IMR-90 (cell line): Measurements from ENCODE around the gene ASB9. TPM values are rescaled to one million over a fixed set of nuclear protein-coding genes. Genes with fewer than 3 reads are reported as not detected.
"Not testable (repeated sequence)": the region's sequence is repeated elsewhere in the genome, so short reads cannot be mapped to it uniquely, and the experiment has no call there.

ENCODE experiments used
- ATAC-seq: fragments of 200-7000 bp; cut with Tn5 transposase; 2 replicates; pipeline ENCODE4 v1.9.1; 2020; ENCODE audit warnings: low read depth, mild to moderate bottlenecking, moderate library complexity
- BruUV-seq: library from RNA; stranded (reverse); fragments of 400-500 nt; replicated peaks from 2 replicates; lab custom pipeline; 2021; lab: Mats Ljungman, UMichigan
- CTCF ChIA-PET: fragments of 300-600 bp; formaldehyde crosslinking; extraction: SDS; loops from one replicate; lab custom pipeline; 2021; ENCODE audit warnings: antibody characterized with exemption; lab: Yijun Ruan, JAX
- POLR2A ChIA-PET: fragments of 300-600 bp; sonication (Branson Sonifier 250); formaldehyde crosslinking; loops from one replicate; lab custom pipeline; 2022; ENCODE audit warnings: antibody characterized with exemption; ENCODE audit not compliant: unreplicated experiment; lab: Charles Lee
- DNase-seq: peaks from one replicate; pipeline ENCODE4 v3.0.0; 2013
- H2AFZ ChIP-seq: replicated peaks from 2 replicates; pipeline ENCODE3; 2013; ENCODE audit warnings: low read length, mild to moderate bottlenecking; ENCODE audit not compliant: poor library complexity
- H2AK5ac ChIP-seq: 2 replicates; pipeline ENCODE4 v1.6.1; 2013; ENCODE audit warnings: low read depth, low read length, inconsistent platforms
- H2AK9ac ChIP-seq: replicated peaks from 2 replicates; pipeline ENCODE3; 2013; ENCODE audit warnings: mild to moderate bottlenecking, low read depth, low read length, moderate library complexity; ENCODE audit not compliant: poor library complexity
- H2BK120ac ChIP-seq: 2 replicates; pipeline ENCODE4 v1.6.1; 2013; ENCODE audit warnings: low read depth, low read length, inconsistent platforms
- H2BK15ac ChIP-seq: 3 replicates; pipeline ENCODE4 v1.6.1; 2013; ENCODE audit warnings: low read depth, low read length, inconsistent platforms
- H2BK20ac ChIP-seq: 2 replicates; pipeline ENCODE4 v1.6.1; 2013; ENCODE audit warnings: low read depth, mild to moderate bottlenecking, inconsistent platforms, low read length, moderate library complexity
- H2BK5ac ChIP-seq: 2 replicates; pipeline ENCODE4 v1.6.1; 2013; ENCODE audit warnings: mild to moderate bottlenecking, low read depth, low read length, inconsistent platforms; ENCODE audit not compliant: poor library complexity, severe bottlenecking
- H3K14ac ChIP-seq: replicated peaks from 2 replicates; pipeline ENCODE4 v1.6.1; 2013; ENCODE audit warnings: low read depth, low read length, inconsistent platforms
- H3K18ac ChIP-seq: 2 replicates; pipeline ENCODE4 v1.6.1; 2013; ENCODE audit warnings: low read depth, low read length, control low read depth
- H3K23ac ChIP-seq: 2 replicates; pipeline ENCODE4 v1.6.1; 2013; ENCODE audit warnings: low read depth, low read length, inconsistent platforms
- H3K27ac ChIP-seq: 2 replicates; pipeline ENCODE4 v1.5.1; 2013; ENCODE audit warnings: mild to moderate bottlenecking, control low read depth, low read length; ENCODE audit not compliant: insufficient read depth
- H3K27me3 ChIP-seq: 2 replicates; pipeline ENCODE4 v1.6.1; 2013; ENCODE audit warnings: low read length; ENCODE audit not compliant: control insufficient read depth, insufficient read depth
- H3K36me3 ChIP-seq: 2 replicates; pipeline ENCODE4 v1.6.1; 2013; ENCODE audit warnings: low read length, mixed read lengths; ENCODE audit not compliant: control insufficient read depth, insufficient read depth
- H3K4ac ChIP-seq: 2 replicates; pipeline ENCODE4 v1.6.1; 2013; ENCODE audit warnings: low read depth, low read length, inconsistent platforms
- H3K4me1 ChIP-seq: 2 replicates; pipeline ENCODE4 v1.6.1; 2013; ENCODE audit warnings: low read length, mixed read lengths; ENCODE audit not compliant: control insufficient read depth, insufficient read depth
- H3K4me2 ChIP-seq: 2 replicates; pipeline ENCODE4 v1.6.1; 2013; ENCODE audit warnings: low read depth, mild to moderate bottlenecking, control low read depth, low read length, moderate library complexity
- H3K4me3 ChIP-seq: 2 replicates; pipeline ENCODE4 v1.5.1; 2013; ENCODE audit warnings: low read depth, mild to moderate bottlenecking, control low read depth, low read length, moderate library complexity; ENCODE audit not compliant: insufficient read depth
- H3K56ac ChIP-seq: 2 replicates; pipeline ENCODE4 v1.6.1; 2013; ENCODE audit warnings: low read length, inconsistent platforms; ENCODE audit not compliant: insufficient read depth; ENCODE audit errors: extremely low read depth
- H3K79me1 ChIP-seq, 2 experiments: 2 replicates each; pipeline ENCODE4 v1.6.1; 2013; ENCODE audit warnings: low read length in 2 of 2, inconsistent platforms in 1 of 2, low read depth in 1 of 2
- H3K9ac ChIP-seq: 2 replicates; pipeline ENCODE4 v1.6.1; 2013; ENCODE audit warnings: low read depth, low read length, control low read depth
- H3K9me1 ChIP-seq: 2 replicates; pipeline ENCODE4 v1.6.1; 2013; ENCODE audit warnings: low read length, inconsistent platforms; ENCODE audit not compliant: insufficient read depth
- H3K9me3 ChIP-seq: 2 replicates; pipeline ENCODE4 v1.6.1; 2013; ENCODE audit warnings: low read length; ENCODE audit not compliant: control insufficient read depth, insufficient read depth
- H4K20me1 ChIP-seq: 2 replicates; pipeline ENCODE4 v1.6.1; 2013; ENCODE audit warnings: low read length, inconsistent platforms; ENCODE audit not compliant: insufficient read depth
- H4K5ac ChIP-seq: 2 replicates; pipeline ENCODE4 v1.6.1; 2013; ENCODE audit warnings: mild to moderate bottlenecking, low read depth, low read length, control low read depth
- H4K8ac ChIP-seq, 2 experiments: 2 replicates each; pipeline ENCODE4 v1.6.1; 2013; ENCODE audit warnings: low read depth in 2 of 2, low read length in 2 of 2, control low read depth in 1 of 2, inconsistent platforms in 1 of 2
- H4K91ac ChIP-seq: 2 replicates; pipeline ENCODE4 v1.6.1; 2013; ENCODE audit warnings: low read depth, low read length, inconsistent platforms; ENCODE audit not compliant: insufficient read depth
- WGBS, 2 experiments: methylation state at CpG; one replicate each; pipeline versions ENCODE4 v1.1.5 to v1.1.7; 2013; ENCODE audit warnings: missing lambda C conversion rate in 2 of 2; ENCODE audit not compliant: insufficient read length in 1 of 2; ENCODE audit errors: extremely low coverage in 2 of 2; 5-methylcytosine and 5-hydroxymethylcytosine counted together
- dilution Hi-C: fragments of 300-500 bp; cut with HindIII; formaldehyde crosslinking; loops from one replicate; pipeline ENCODE4 v1.14.3; 2018; ENCODE audit warnings: low sequenced_read_pairs; ENCODE audit not compliant: unreplicated experiment
- in situ Hi-C: fragments of 300-500 bp; cut with MboI; formaldehyde crosslinking; loops from 3 replicates; pipeline ENCODE4 v1.14.3; 2019; ENCODE audit warnings: low sequenced_read_pairs, inconsistent platforms, mixed read lengths
- intact Hi-C: fragments of 100-400 bp; cut with micrococcal nuclease; formaldehyde crosslinking; loops from 2 replicates; pipeline ENCODE4 v1.10.0; 2022
- polyA plus RNA-seq, 3 experiments: library from polyadenylated mRNA; depleted of rRNA; stranded (reverse); fragments of >200 nt; gene quantifications; 2 replicates each; pipeline ENCODE4 v1.2.3, GENCODE V29; 2012; ENCODE audit warnings: low replicate concordance in 1 of 3
- total RNA-seq: library from RNA; depleted of rRNA; stranded (reverse); fragments of >200 nt; gene quantifications from 2 replicates; pipeline ENCODE4 v1.2.3, GENCODE V29; 2012

Gene ASB9
- total and polyA plus RNA-seq, 2 of the 4 experiments (the other 2 are of a cell fraction), result 0.15 to 0.36 TPM

- H4K20me1 ChIP-seq, H3K36me3 ChIP-seq, H3K9me1 ChIP-seq, BruUV-seq, H3K23ac ChIP-seq, dilution Hi-C loops, H3K4me1 ChIP-seq, H2BK120ac ChIP-seq, H2AFZ ChIP-seq, H3K79me1 ChIP-seq, ATAC-seq, H3K14ac ChIP-seq, DNase-seq, H3K9me3 ChIP-seq, H4K8ac ChIP-seq, H4K91ac ChIP-seq, H2BK20ac ChIP-seq, H2BK5ac ChIP-seq, intact Hi-C loops, H3K4me2 ChIP-seq, H4K5ac ChIP-seq, in situ Hi-C loops, H3K27me3 ChIP-seq, H2AK9ac ChIP-seq, H2BK15ac ChIP-seq, POLR2A ChIA-PET, H3K4me3 ChIP-seq, H3K9ac ChIP-seq, H3K4ac ChIP-seq, CTCF ChIA-PET, H3K18ac ChIP-seq, H3K56ac ChIP-seq, H2AK5ac ChIP-seq, H3K27ac ChIP-seq: not testable (repeated sequence)
- WGBS, 2 experiments, result no CpG with 5 or more reads among the region's 3 CpGs
These were observed 36.0 kb upstream of the ASB9 start for GRCh38 chrX:15305899-15306298.
